HEK293 (cell line): ENCODE data around the gene BLACAT1.

Experiments used
- FEZF1 ChIP-seq: fragments of 450-650 bp; formaldehyde crosslinking; IDR thresholded peaks from 2 replicates; pipeline ENCODE4 v1.5.1; 2016; ENCODE audit warnings: missing biosample characterization, missing genetic modification characterization
- MZF1 ChIP-seq: fragments of 450-650 bp; formaldehyde crosslinking; IDR thresholded peaks from 2 replicates; pipeline ENCODE4 v1.5.1; 2017; ENCODE audit warnings: missing biosample characterization, missing genetic modification characterization, borderline replicate concordance
- SP2 ChIP-seq: fragments of 450-650 bp; formaldehyde crosslinking; IDR thresholded peaks from 2 replicates; pipeline ENCODE4 v1.5.1; 2016; ENCODE audit warnings: missing biosample characterization, missing genetic modification characterization
- ZNF138 ChIP-seq: fragments of 450-650 bp; formaldehyde crosslinking; IDR thresholded peaks from 2 replicates; pipeline ENCODE4 v1.5.1; 2016; ENCODE audit warnings: missing biosample characterization, missing genetic modification characterization, borderline replicate concordance
- ZNF423 ChIP-seq: fragments of 450-650 bp; formaldehyde crosslinking; IDR thresholded peaks from 2 replicates; pipeline ENCODE4 v1.5.1; 2016; ENCODE audit warnings: missing biosample characterization, missing genetic modification characterization
- TF ChIP-seq, protein P1 (sequence below): fragments of 450-650 bp; formaldehyde crosslinking; IDR thresholded peaks from 2 replicates; pipeline ENCODE4 v1.5.1; 2016; ENCODE audit warnings: missing biosample characterization, missing genetic modification characterization

DNA sequence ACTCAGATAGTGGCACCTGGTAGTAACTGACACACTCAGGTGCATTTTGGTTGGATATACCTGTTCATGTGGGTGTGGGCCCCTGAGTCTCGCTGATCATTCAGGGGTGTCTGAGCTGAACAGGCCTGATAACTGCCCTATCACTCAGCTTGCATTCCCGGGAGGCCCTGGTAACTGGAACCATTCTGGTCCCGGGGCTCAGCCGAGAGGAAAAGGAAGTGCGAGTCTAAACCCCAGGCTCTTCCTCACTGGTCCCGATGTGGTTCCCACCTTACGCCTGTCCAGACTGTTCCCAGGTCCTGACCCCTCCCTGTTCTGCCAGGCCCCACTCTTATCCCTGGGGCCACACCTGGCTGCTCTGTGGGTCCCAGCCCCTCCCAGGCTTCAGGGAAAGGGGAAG lies 36.9 kb upstream of the BLACAT1 start:
- TF ChIP-seq, protein P1, sequence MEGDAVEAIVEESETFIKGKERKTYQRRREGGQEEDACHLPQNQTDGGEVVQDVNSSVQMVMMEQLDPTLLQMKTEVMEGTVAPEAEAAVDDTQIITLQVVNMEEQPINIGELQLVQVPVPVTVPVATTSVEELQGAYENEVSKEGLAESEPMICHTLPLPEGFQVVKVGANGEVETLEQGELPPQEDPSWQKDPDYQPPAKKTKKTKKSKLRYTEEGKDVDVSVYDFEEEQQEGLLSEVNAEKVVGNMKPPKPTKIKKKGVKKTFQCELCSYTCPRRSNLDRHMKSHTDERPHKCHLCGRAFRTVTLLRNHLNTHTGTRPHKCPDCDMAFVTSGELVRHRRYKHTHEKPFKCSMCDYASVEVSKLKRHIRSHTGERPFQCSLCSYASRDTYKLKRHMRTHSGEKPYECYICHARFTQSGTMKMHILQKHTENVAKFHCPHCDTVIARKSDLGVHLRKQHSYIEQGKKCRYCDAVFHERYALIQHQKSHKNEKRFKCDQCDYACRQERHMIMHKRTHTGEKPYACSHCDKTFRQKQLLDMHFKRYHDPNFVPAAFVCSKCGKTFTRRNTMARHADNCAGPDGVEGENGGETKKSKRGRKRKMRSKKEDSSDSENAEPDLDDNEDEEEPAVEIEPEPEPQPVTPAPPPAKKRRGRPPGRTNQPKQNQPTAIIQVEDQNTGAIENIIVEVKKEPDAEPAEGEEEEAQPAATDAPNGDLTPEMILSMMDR (tag by site-specific recombination) = no peak
- TF ChIP-seq SP2 (tag by site-specific recombination) (no peak), MZF1 (tag by site-specific recombination) (no peak), FEZF1 (tag by site-specific recombination) (no peak), ZNF423 (tag by site-specific recombination) (no peak), ZNF138 (no peak)
